PC-3 (cell line): Measurements from ENCODE around the gene PRSS8.

ENCODE experiments used
- EZH2 ChIP-seq: fragments of 300-600 bp; sonication (generic); IDR thresholded peaks from one replicate; pipeline ENCODE4 v1.6.1; 2017; ENCODE audit warnings: antibody characterized with exemption, mild to moderate bottlenecking, low read length; ENCODE audit not compliant: unreplicated experiment
- EZH2phosphoT487 ChIP-seq: fragments of 300-600 bp; sonication (generic); IDR thresholded peaks from 2 replicates; pipeline ENCODE4 v1.6.1; 2018; ENCODE audit warnings: mild to moderate bottlenecking, antibody characterized with exemption, low read length, borderline replicate concordance
- TF ChIP-seq, protein P1 (sequence below): fragments of 300-600 bp; sonication (generic); conservative IDR thresholded peaks from 2 replicates; pipeline ENCODE4 v1.5.1; 2017; ENCODE audit warnings: antibody characterized with exemption, low read depth, mild to moderate bottlenecking, low read length

DNA sequence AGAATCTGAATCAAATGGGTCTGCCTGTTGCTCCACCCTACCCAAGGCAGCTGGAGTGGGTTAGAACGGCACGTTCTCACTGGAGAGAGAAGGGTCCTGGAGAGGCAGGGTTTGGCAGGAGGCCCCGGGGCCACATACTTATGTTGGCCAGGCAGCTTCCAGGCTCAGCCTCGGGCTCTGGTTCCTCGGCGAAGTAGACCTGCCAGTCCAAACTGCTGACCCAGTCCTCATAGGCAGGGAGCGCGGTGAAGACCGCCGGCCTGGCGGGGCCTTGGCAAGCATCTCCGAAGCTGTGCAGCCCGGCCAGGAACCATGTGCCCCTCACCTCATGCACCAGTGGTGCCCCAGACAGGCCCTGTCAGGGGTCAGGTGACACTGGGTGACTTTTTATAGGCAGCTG, 51.5 kb downstream of the PRSS8 start:
- TF ChIP-seq EZH2: no peak
- TF ChIP-seq, protein P1, sequence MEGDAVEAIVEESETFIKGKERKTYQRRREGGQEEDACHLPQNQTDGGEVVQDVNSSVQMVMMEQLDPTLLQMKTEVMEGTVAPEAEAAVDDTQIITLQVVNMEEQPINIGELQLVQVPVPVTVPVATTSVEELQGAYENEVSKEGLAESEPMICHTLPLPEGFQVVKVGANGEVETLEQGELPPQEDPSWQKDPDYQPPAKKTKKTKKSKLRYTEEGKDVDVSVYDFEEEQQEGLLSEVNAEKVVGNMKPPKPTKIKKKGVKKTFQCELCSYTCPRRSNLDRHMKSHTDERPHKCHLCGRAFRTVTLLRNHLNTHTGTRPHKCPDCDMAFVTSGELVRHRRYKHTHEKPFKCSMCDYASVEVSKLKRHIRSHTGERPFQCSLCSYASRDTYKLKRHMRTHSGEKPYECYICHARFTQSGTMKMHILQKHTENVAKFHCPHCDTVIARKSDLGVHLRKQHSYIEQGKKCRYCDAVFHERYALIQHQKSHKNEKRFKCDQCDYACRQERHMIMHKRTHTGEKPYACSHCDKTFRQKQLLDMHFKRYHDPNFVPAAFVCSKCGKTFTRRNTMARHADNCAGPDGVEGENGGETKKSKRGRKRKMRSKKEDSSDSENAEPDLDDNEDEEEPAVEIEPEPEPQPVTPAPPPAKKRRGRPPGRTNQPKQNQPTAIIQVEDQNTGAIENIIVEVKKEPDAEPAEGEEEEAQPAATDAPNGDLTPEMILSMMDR: no peak
- TF ChIP-seq EZH2phosphoT487: no peak
